ENCODE measurements around the gene SDCCAG8. TPM values are rescaled to one million over a fixed set of nuclear protein-coding genes. Genes with fewer than 3 reads are reported as not detected.

The SDCCAG8 gene
- total RNA-seq, 1 donor from 2014 or later = 18.3 TPM

- intact Hi-C loops (cut with DNase I) = no loop called here
- DNase-seq (ENCODE audit: missing footprints) (no peak), ATAC-seq (no peak)
Measured at GRCh38 chr1:243539636-243540035, 283.8 kb downstream of the SDCCAG8 start.

GRCh38 chr1:243542739-243543415, 287.0 kb downstream of the SDCCAG8 start:
- DNase-seq (ENCODE audit: missing footprints) (no peak), ATAC-seq (no peak)
- intact Hi-C loops (cut with DNase I) = no loop called here

- DNase-seq (ENCODE audit: missing footprints) = no peak
- ATAC-seq = no peak
- intact Hi-C loops (cut with DNase I) = no loop called here
Measured at GRCh38 chr1:243543501-243543900, 287.7 kb downstream of the SDCCAG8 start.

- ATAC-seq (no peak), DNase-seq (ENCODE audit: missing footprints) (no peak)
- intact Hi-C loops (cut with DNase I) = no loop called here
Measured at GRCh38 chr1:243546457-243546856, 290.6 kb downstream of the SDCCAG8 start.

- ATAC-seq (no peak), DNase-seq (ENCODE audit: missing footprints) (no peak)
- intact Hi-C loops (cut with DNase I) = no loop called here
Measured at GRCh38 chr1:243547891-243548290, 292.1 kb downstream of the SDCCAG8 start.

GRCh38 chr1:243548516-243548915, 292.7 kb downstream of the SDCCAG8 start:
- intact Hi-C loops (cut with DNase I) = no loop called here
- no peak for ATAC-seq
- no peak for DNase-seq (ENCODE audit: missing footprints)

- ATAC-seq (no peak), DNase-seq (ENCODE audit: missing footprints) (no peak)
- intact Hi-C loops (cut with DNase I) = no loop called here
Measured at GRCh38 chr1:243549108-243549507, 293.3 kb downstream of the SDCCAG8 start.

Small RNA genes lying within 50 kb of the gene (microRNA-seq; reads per million reads assigned to microRNA genes)
- 1.4 reads per million for gene MIR4677

Other genes starting within 250 kb of the SDCCAG8 start
- gene CEP170, start 760 bp upstream of the SDCCAG8 start, total RNA-seq = 44.7 TPM

Measured in Right ventricle myocardium inferior (tissue), 1 donor.